ENCODE measurements around the gene DHRS13.
A peak's percentile ranks its signal among the peaks of the same experiment; 100 is the strongest.
"Not testable (repeated sequence)": the region's sequence is repeated elsewhere in the genome, so short reads cannot be mapped to it uniquely, and the experiment has no call there.

Gene DHRS13

GRCh38 chr17:28848667-28849066 is 54.2 kb downstream of the DHRS13 start:
- TF ChIP-seq CTCF (conservative IDR thresholded peaks at IDR 0.05; ENCODE audit: low read length) = peak; percentile 24
- not testable (repeated sequence) for DNase-seq (ENCODE audit: low read depth); H3K4me3 ChIP-seq (ENCODE audit: low read length)
